IMR-90 (cell line): ENCODE measurements around the gene COQ4. TPM values are rescaled to one million over a fixed set of nuclear protein-coding genes. Genes with fewer than 3 reads are reported as not detected.

Experiments used
- ATAC-seq: fragments of 200-7000 bp; cut with Tn5 transposase; 2 replicates; pipeline ENCODE4 v1.9.1; 2020; ENCODE audit warnings: low read depth, mild to moderate bottlenecking, moderate library complexity
- BruUV-seq: library from RNA; stranded (reverse); fragments of 400-500 nt; replicated peaks from 2 replicates; lab custom pipeline; 2021; lab: Mats Ljungman, UMichigan
- CTCF ChIA-PET: fragments of 300-600 bp; formaldehyde crosslinking; extraction: SDS; loops from one replicate; lab custom pipeline; 2021; ENCODE audit warnings: antibody characterized with exemption; lab: Yijun Ruan, JAX
- POLR2A ChIA-PET: fragments of 300-600 bp; sonication (Branson Sonifier 250); formaldehyde crosslinking; loops from one replicate; lab custom pipeline; 2022; ENCODE audit warnings: antibody characterized with exemption; ENCODE audit not compliant: unreplicated experiment; lab: Charles Lee
- DNase-seq: peaks from one replicate; pipeline ENCODE4 v3.0.0; 2013
- H2AFZ ChIP-seq: replicated peaks from 2 replicates; pipeline ENCODE3; 2013; ENCODE audit warnings: low read length, mild to moderate bottlenecking; ENCODE audit not compliant: poor library complexity
- H2AK5ac ChIP-seq: 2 replicates; pipeline ENCODE4 v1.6.1; 2013; ENCODE audit warnings: low read depth, low read length, inconsistent platforms
- H2AK9ac ChIP-seq: replicated peaks from 2 replicates; pipeline ENCODE3; 2013; ENCODE audit warnings: mild to moderate bottlenecking, low read depth, low read length, moderate library complexity; ENCODE audit not compliant: poor library complexity
- H2BK120ac ChIP-seq: 2 replicates; pipeline ENCODE4 v1.6.1; 2013; ENCODE audit warnings: low read depth, low read length, inconsistent platforms
- H2BK15ac ChIP-seq: 3 replicates; pipeline ENCODE4 v1.6.1; 2013; ENCODE audit warnings: low read depth, low read length, inconsistent platforms
- H2BK20ac ChIP-seq: 2 replicates; pipeline ENCODE4 v1.6.1; 2013; ENCODE audit warnings: low read depth, mild to moderate bottlenecking, inconsistent platforms, low read length, moderate library complexity
- H2BK5ac ChIP-seq: 2 replicates; pipeline ENCODE4 v1.6.1; 2013; ENCODE audit warnings: mild to moderate bottlenecking, low read depth, low read length, inconsistent platforms; ENCODE audit not compliant: poor library complexity, severe bottlenecking
- H3K14ac ChIP-seq: replicated peaks from 2 replicates; pipeline ENCODE4 v1.6.1; 2013; ENCODE audit warnings: low read depth, low read length, inconsistent platforms
- H3K18ac ChIP-seq: 2 replicates; pipeline ENCODE4 v1.6.1; 2013; ENCODE audit warnings: low read depth, low read length, control low read depth
- H3K23ac ChIP-seq: 2 replicates; pipeline ENCODE4 v1.6.1; 2013; ENCODE audit warnings: low read depth, low read length, inconsistent platforms
- H3K27ac ChIP-seq: 2 replicates; pipeline ENCODE4 v1.5.1; 2013; ENCODE audit warnings: mild to moderate bottlenecking, control low read depth, low read length; ENCODE audit not compliant: insufficient read depth
- H3K27me3 ChIP-seq: 2 replicates; pipeline ENCODE4 v1.6.1; 2013; ENCODE audit warnings: low read length; ENCODE audit not compliant: control insufficient read depth, insufficient read depth
- H3K36me3 ChIP-seq: 2 replicates; pipeline ENCODE4 v1.6.1; 2013; ENCODE audit warnings: low read length, mixed read lengths; ENCODE audit not compliant: control insufficient read depth, insufficient read depth
- H3K4ac ChIP-seq: 2 replicates; pipeline ENCODE4 v1.6.1; 2013; ENCODE audit warnings: low read depth, low read length, inconsistent platforms
- H3K4me1 ChIP-seq: 2 replicates; pipeline ENCODE4 v1.6.1; 2013; ENCODE audit warnings: low read length, mixed read lengths; ENCODE audit not compliant: control insufficient read depth, insufficient read depth
- H3K4me2 ChIP-seq: 2 replicates; pipeline ENCODE4 v1.6.1; 2013; ENCODE audit warnings: low read depth, mild to moderate bottlenecking, control low read depth, low read length, moderate library complexity
- H3K4me3 ChIP-seq: 2 replicates; pipeline ENCODE4 v1.5.1; 2013; ENCODE audit warnings: low read depth, mild to moderate bottlenecking, control low read depth, low read length, moderate library complexity; ENCODE audit not compliant: insufficient read depth
- H3K56ac ChIP-seq: 2 replicates; pipeline ENCODE4 v1.6.1; 2013; ENCODE audit warnings: low read length, inconsistent platforms; ENCODE audit not compliant: insufficient read depth; ENCODE audit errors: extremely low read depth
- H3K79me1 ChIP-seq, 2 experiments: 2 replicates each; pipeline ENCODE4 v1.6.1; 2013; ENCODE audit warnings: low read length in 2 of 2, inconsistent platforms in 1 of 2, low read depth in 1 of 2
- H3K9ac ChIP-seq: 2 replicates; pipeline ENCODE4 v1.6.1; 2013; ENCODE audit warnings: low read depth, low read length, control low read depth
- H3K9me1 ChIP-seq: 2 replicates; pipeline ENCODE4 v1.6.1; 2013; ENCODE audit warnings: low read length, inconsistent platforms; ENCODE audit not compliant: insufficient read depth
- H3K9me3 ChIP-seq: 2 replicates; pipeline ENCODE4 v1.6.1; 2013; ENCODE audit warnings: low read length; ENCODE audit not compliant: control insufficient read depth, insufficient read depth
- H4K20me1 ChIP-seq: 2 replicates; pipeline ENCODE4 v1.6.1; 2013; ENCODE audit warnings: low read length, inconsistent platforms; ENCODE audit not compliant: insufficient read depth
- H4K5ac ChIP-seq: 2 replicates; pipeline ENCODE4 v1.6.1; 2013; ENCODE audit warnings: mild to moderate bottlenecking, low read depth, low read length, control low read depth
- H4K8ac ChIP-seq, 2 experiments: 2 replicates each; pipeline ENCODE4 v1.6.1; 2013; ENCODE audit warnings: low read depth in 2 of 2, low read length in 2 of 2, control low read depth in 1 of 2, inconsistent platforms in 1 of 2
- H4K91ac ChIP-seq: 2 replicates; pipeline ENCODE4 v1.6.1; 2013; ENCODE audit warnings: low read depth, low read length, inconsistent platforms; ENCODE audit not compliant: insufficient read depth
- BHLHE40 ChIP-seq: fragments of 150-350 bp; IDR thresholded peaks from 2 replicates; pipeline ENCODE4 v1.6.1; 2016; ENCODE audit warnings: mild to moderate bottlenecking, low read depth, low read length
- CEBPB ChIP-seq: IDR thresholded peaks from 2 replicates; pipeline ENCODE4 v1.6.1; 2012; ENCODE audit warnings: low read depth, low read length, improper control_type of control experiment
- CHD1 ChIP-seq: IDR thresholded peaks from 2 replicates; pipeline ENCODE4 v1.6.1; 2012; ENCODE audit warnings: low read depth, low read length, improper control_type of control experiment
- FOS ChIP-seq: fragments of 150-350 bp; IDR thresholded peaks from 2 replicates; pipeline ENCODE4 v1.6.1; 2016; ENCODE audit warnings: low read depth, low read length
- MAFK ChIP-seq: IDR thresholded peaks from 2 replicates; pipeline ENCODE4 v1.6.1; 2012; ENCODE audit warnings: low read depth, low read length, improper control_type of control experiment
- MAZ ChIP-seq: IDR thresholded peaks from 2 replicates; pipeline ENCODE4 v1.6.1; 2012; ENCODE audit warnings: low read depth, mild to moderate bottlenecking, low read length, improper control_type of control experiment, moderate library complexity, borderline replicate concordance
- MXI1 ChIP-seq: IDR thresholded peaks from 2 replicates; pipeline ENCODE4 v1.6.1; 2012; ENCODE audit warnings: low read depth, mild to moderate bottlenecking, low read length, moderate library complexity, borderline replicate concordance
- POLR2A ChIP-seq: IDR thresholded peaks from 2 replicates; pipeline ENCODE4 v1.6.1; 2012; ENCODE audit warnings: mild to moderate bottlenecking, low read depth, low read length
- RAD21 ChIP-seq: IDR thresholded peaks from 2 replicates; pipeline ENCODE4 v1.6.1; 2012; ENCODE audit warnings: low read length, improper control_type of control experiment
- RCOR1 ChIP-seq: IDR thresholded peaks from 2 replicates; pipeline ENCODE4 v1.6.1; 2012; ENCODE audit warnings: mild to moderate bottlenecking, low read length, improper control_type of control experiment; ENCODE audit not compliant: insufficient replicate concordance
- RFX5 ChIP-seq: IDR thresholded peaks from 2 replicates; pipeline ENCODE4 v1.8.0; 2012; ENCODE audit warnings: low read depth, mild to moderate bottlenecking, low read length, moderate library complexity
- SMC3 ChIP-seq: fragments of 150-350 bp; IDR thresholded peaks from 2 replicates; pipeline ENCODE4 v1.6.1; 2016; ENCODE audit warnings: low read depth, mild to moderate bottlenecking, antibody characterized with exemption, low read length, moderate library complexity
- WGBS, 2 experiments: methylation state at CpG; one replicate each; pipeline versions ENCODE4 v1.1.5 to v1.1.7; 2013; ENCODE audit warnings: missing lambda C conversion rate in 2 of 2; ENCODE audit not compliant: insufficient read length in 1 of 2; ENCODE audit errors: extremely low coverage in 2 of 2; 5-methylcytosine and 5-hydroxymethylcytosine counted together
- dilution Hi-C: fragments of 300-500 bp; cut with HindIII; formaldehyde crosslinking; loops from one replicate; pipeline ENCODE4 v1.14.3; 2018; ENCODE audit warnings: low sequenced_read_pairs; ENCODE audit not compliant: unreplicated experiment
- in situ Hi-C: fragments of 300-500 bp; cut with MboI; formaldehyde crosslinking; loops from 3 replicates; pipeline ENCODE4 v1.14.3; 2019; ENCODE audit warnings: low sequenced_read_pairs, inconsistent platforms, mixed read lengths
- intact Hi-C: fragments of 100-400 bp; cut with micrococcal nuclease; formaldehyde crosslinking; loops from 2 replicates; pipeline ENCODE4 v1.10.0; 2022
- polyA plus RNA-seq, 3 experiments: library from polyadenylated mRNA; depleted of rRNA; stranded (reverse); fragments of >200 nt; gene quantifications; 2 replicates each; pipeline ENCODE4 v1.2.3, GENCODE V29; 2012; ENCODE audit warnings: low replicate concordance in 1 of 3
- total RNA-seq: library from RNA; depleted of rRNA; stranded (reverse); fragments of >200 nt; gene quantifications from 2 replicates; pipeline ENCODE4 v1.2.3, GENCODE V29; 2012
- TF ChIP-seq, protein P1 (sequence below): conservative IDR thresholded peaks from 2 replicates; pipeline ENCODE4 v1.5.1; 2012; ENCODE audit warnings: mild to moderate bottlenecking, low read depth, low read length, improper control_type of control experiment
- TF ChIP-seq, protein P2 (sequence below): fragments of 150-350 bp; IDR thresholded peaks from 2 replicates; pipeline ENCODE4 v1.6.1; 2016; ENCODE audit warnings: low read depth, mild to moderate bottlenecking, low read length, moderate library complexity, borderline replicate concordance

Gene COQ4
- total and polyA plus RNA-seq, 2 of the 4 experiments (the other 2 are of a cell fraction): 20.1 to 41.4 TPM

DNA sequence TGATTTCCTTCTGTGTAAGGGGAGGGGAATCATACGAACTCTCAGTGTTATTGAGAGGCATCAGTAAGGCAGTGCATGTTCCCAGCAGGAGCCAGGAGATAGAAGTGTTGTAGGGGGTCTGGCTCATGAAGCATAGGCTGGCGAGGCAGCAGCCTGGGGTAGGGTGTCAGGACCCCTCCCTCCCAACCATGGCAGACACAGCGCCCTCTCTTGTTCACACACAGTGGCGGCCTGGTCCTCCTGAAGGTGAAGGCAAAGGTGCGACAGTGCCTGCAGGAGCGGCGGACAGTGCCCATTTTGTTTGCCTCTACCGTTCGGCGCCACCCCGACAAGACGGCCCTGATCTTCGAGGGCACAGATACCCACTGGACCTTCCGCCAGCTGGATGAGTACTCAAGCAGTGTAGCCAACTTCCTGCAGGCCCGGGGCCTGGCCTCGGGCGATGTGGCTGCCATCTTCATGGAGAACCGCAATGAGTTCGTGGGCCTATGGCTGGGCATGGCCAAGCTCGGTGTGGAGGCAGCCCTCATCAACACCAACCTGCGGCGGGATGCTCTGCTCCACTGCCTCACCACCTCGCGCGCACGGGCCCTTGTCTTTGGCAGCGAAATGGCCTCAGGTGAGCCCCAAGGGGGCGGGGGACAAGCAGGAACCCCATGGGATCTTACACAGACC is 22.4 kb downstream of the COQ4 start (continued):
- TF ChIP-seq RFX5: no peak

DNA sequence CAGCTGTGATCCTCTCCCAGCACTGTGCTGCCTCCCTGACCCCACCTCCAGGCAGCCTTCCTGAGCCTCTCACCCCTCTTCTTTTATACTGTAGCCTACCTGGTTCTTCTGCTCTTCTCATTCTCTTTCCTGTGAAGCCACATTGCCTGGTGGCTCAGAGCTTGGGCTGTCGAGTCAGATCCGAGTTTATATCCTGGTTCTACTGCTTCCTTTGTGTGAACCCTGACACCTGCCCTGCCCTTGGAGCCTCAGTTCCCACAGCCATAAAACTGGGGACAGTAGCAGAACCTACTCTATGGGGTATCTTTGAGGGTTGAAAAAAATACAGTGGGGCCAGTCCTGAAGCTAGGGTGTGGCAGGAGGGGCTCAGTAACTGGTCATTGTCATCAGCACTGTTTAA is 26.5 kb downstream of the COQ4 start:
- Histone ChIP-seq H4K5ac (no peak overlapping the region), H4K91ac (no peak overlapping the region), H2BK5ac (no peak overlapping the region), H3K56ac (no peak overlapping the region), H3K9ac (no peak overlapping the region), H3K27me3 (no peaks in the 10 kb centered on the region), H2BK15ac (no peak overlapping the region), H2AK5ac (no peak overlapping the region), H2AFZ (no peak overlapping the region), H3K36me3 (peaks cover 51% of the 10 kb centered on the region), H3K9me1 (no peaks in the 10 kb centered on the region), H3K9me3 (no peaks in the 10 kb centered on the region), H4K8ac (no peak overlapping the region), H3K4me1 (no peaks in the 10 kb centered on the region), H3K79me1 (peaks cover 4 to 8% of the 10 kb centered on the region in 2 experiments; a peak in 2 of 4 replicates), H3K14ac (no peak overlapping the region), H3K27ac (no peak overlapping the region), H3K4me3 (no peak overlapping the region), H3K18ac (no peak overlapping the region), H2BK20ac (no peak overlapping the region), H3K4me2 (no peak overlapping the region), H2AK9ac (no peak overlapping the region), H3K23ac (no peak overlapping the region), H4K20me1 (no peaks in the 10 kb centered on the region), H2BK120ac (no peak overlapping the region), H3K4ac (no peak overlapping the region)
- ChIA-PET POLR2A (no interaction called here), CTCF (no interaction called here)
- no peak for DNase-seq
- in situ Hi-C loops (no loop called here), dilution Hi-C loops (no loop called here), intact Hi-C loops (no loop called here)
- no TSS peak for BruUV-seq
- ATAC-seq: no peak
- no CpG with 5 or more reads among the region's 2 CpGs for WGBS, 2 experiments
- TF ChIP-seq POLR2A: no peak
- no peak for TF ChIP-seq RAD21
- no peak for TF ChIP-seq MXI1
- TF ChIP-seq CHD1: no peak
- TF ChIP-seq SMC3: no peak
- no peak for TF ChIP-seq CEBPB
- no peak for TF ChIP-seq MAFK
- TF ChIP-seq RCOR1: no peak
- no peak for TF ChIP-seq MAZ
- TF ChIP-seq, protein P1, sequence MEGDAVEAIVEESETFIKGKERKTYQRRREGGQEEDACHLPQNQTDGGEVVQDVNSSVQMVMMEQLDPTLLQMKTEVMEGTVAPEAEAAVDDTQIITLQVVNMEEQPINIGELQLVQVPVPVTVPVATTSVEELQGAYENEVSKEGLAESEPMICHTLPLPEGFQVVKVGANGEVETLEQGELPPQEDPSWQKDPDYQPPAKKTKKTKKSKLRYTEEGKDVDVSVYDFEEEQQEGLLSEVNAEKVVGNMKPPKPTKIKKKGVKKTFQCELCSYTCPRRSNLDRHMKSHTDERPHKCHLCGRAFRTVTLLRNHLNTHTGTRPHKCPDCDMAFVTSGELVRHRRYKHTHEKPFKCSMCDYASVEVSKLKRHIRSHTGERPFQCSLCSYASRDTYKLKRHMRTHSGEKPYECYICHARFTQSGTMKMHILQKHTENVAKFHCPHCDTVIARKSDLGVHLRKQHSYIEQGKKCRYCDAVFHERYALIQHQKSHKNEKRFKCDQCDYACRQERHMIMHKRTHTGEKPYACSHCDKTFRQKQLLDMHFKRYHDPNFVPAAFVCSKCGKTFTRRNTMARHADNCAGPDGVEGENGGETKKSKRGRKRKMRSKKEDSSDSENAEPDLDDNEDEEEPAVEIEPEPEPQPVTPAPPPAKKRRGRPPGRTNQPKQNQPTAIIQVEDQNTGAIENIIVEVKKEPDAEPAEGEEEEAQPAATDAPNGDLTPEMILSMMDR: no peak
- TF ChIP-seq BHLHE40: no peak
- TF ChIP-seq, protein P2, sequence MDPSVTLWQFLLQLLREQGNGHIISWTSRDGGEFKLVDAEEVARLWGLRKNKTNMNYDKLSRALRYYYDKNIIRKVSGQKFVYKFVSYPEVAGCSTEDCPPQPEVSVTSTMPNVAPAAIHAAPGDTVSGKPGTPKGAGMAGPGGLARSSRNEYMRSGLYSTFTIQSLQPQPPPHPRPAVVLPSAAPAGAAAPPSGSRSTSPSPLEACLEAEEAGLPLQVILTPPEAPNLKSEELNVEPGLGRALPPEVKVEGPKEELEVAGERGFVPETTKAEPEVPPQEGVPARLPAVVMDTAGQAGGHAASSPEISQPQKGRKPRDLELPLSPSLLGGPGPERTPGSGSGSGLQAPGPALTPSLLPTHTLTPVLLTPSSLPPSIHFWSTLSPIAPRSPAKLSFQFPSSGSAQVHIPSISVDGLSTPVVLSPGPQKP: no peak
- no peak for TF ChIP-seq RFX5
- TF ChIP-seq FOS: no peak
